PFSK-1 (cell line): ENCODE data around the gene EDC3. TPM values are rescaled to one million over a fixed set of nuclear protein-coding genes. Genes with fewer than 3 reads are reported as not detected.
A peak's percentile ranks its signal among the peaks of the same experiment; 100 is the strongest.

Source experiments
- FOXP2 ChIP-seq: optimal IDR thresholded peaks from 2 replicates; pipeline ENCODE3; 2011; ENCODE audit warnings: borderline replicate concordance, control low read depth, inconsistent platforms; ENCODE audit not compliant: insufficient read depth; ENCODE audit errors: extremely low read length, extremely low read depth
- POLR2AphosphoS5 ChIP-seq: IDR thresholded peaks from 2 replicates; pipeline ENCODE4 v1.6.1; 2012; ENCODE audit warnings: low read depth, mild to moderate bottlenecking, control low read depth, low read length, moderate library complexity
- REST ChIP-seq, 2 experiments: IDR thresholded peaks; 2 replicates each; pipeline versions ENCODE4 v1.6.1 to v1.8.0; 2011 to 2012; ENCODE audit warnings: low read depth in 2 of 2, low read length in 2 of 2, control low read depth in 1 of 2, inconsistent platforms in 1 of 2, mild to moderate bottlenecking in 1 of 2, moderate library complexity in 1 of 2; ENCODE audit not compliant: insufficient read depth in 1 of 2
- SIN3A ChIP-seq: IDR thresholded peaks from 2 replicates; pipeline ENCODE4 v1.6.1; 2012; ENCODE audit warnings: mild to moderate bottlenecking, low read length, moderate library complexity, borderline replicate concordance; ENCODE audit not compliant: insufficient read depth
- TAF1 ChIP-seq: IDR thresholded peaks from 2 replicates; pipeline ENCODE4 v1.6.1; 2012; ENCODE audit warnings: low read length, control low read depth, borderline replicate concordance; ENCODE audit not compliant: insufficient read depth
- polyA plus RNA-seq: library from polyadenylated mRNA; unstranded; fragments of >200 nt; gene quantifications from one replicate; pipeline ENCODE4 v1.2.1, GENCODE V29; 2012; ENCODE audit warnings: low read depth, missing spikeins; ENCODE audit not compliant: insufficient read length

The EDC3 gene, protein sequence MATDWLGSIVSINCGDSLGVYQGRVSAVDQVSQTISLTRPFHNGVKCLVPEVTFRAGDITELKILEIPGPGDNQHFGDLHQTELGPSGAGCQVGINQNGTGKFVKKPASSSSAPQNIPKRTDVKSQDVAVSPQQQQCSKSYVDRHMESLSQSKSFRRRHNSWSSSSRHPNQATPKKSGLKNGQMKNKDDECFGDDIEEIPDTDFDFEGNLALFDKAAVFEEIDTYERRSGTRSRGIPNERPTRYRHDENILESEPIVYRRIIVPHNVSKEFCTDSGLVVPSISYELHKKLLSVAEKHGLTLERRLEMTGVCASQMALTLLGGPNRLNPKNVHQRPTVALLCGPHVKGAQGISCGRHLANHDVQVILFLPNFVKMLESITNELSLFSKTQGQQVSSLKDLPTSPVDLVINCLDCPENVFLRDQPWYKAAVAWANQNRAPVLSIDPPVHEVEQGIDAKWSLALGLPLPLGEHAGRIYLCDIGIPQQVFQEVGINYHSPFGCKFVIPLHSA
- polyA plus RNA-seq: 47.6 TPM

DNA sequence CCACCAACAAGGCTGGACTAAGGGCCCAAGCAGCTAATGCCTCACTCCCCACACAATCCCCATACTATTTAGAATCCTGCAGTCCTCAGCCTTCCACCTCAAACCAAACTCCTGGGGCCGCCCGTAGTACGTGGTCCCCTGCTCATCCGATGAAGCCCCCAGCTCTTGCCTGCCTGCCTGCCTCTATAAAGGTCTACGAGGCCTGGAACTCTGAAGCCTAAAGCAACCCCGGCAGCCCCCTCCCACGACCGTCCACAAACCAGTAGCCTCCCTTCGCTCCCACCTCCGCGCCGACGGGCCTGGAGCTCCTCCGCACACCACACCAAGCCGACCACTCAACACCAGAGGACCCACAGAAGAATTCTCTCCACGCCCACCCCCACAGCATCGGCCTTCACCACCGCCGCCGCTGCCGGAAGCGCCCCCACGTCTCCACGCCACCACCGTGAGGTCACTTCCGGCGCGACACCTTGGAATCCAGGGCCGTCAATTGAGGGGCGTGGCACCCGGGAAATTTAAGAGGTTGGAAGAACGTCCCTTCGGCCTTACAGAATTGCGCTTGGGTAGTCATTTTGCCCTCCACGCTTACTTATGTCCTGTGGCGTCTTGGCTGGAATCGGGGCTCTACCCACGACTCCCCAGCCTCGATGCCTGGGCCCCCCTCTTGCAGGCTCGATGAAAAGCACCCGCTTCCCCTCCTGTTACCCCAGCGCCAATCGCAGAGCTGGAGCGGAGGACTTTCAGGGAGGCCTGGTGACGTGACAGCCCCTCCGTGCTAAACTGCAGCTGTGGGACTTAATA is at the start of gene EDC3:
Gene EDC3, minus strand, starts transcription at position 428 of the 801 bp plus-strand sequence. CDS start 20,900 bp downstream, outside the sequence.
- 0 out of 4 replicates have a peak, but pooled peaks of 1 of the 2 experiments have one; percentile 34 for TF ChIP-seq REST (IDR thresholded peaks at IDR 0.05; ENCODE audit: insufficient read depth in 1 of 2, low read depth in 2 of 2, low read length in 2 of 2)
- TF ChIP-seq SIN3A: peak; percentile 99; the same call in 1 of the 2 replicates
- peak; percentile 54 for TF ChIP-seq FOXP2
- peak; percentile 79 for TF ChIP-seq POLR2AphosphoS5
- peak; percentile 58; the same call in 1 of the 2 replicates for TF ChIP-seq TAF1

DNA sequence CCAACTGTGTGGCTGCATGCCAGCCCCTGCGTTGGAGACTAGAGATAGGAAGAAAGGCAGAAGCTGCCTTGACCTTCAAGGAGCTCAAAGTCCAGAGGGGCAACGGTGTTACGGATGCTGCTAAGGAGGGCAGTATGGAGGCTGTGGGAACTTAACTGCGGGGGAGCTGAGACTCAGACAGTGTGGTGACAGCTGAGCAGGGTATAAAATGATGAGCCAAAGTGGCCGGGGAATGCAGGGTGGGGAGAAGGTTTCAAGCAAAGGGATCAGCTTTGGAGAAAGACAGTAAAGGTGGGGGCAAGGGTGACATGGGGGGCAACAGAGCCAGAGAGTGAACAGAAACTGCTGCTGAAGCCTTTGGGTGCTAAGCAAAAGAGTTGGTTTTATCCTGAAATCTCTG is 46.6 kb upstream of the EDC3 start:
- TF ChIP-seq POLR2AphosphoS5 (no peak), SIN3A (no peak), TAF1 (no peak), REST (IDR thresholded peaks at IDR 0.05; ENCODE audit: insufficient read depth in 1 of 2, low read depth in 2 of 2, low read length in 2 of 2) (no peak), FOXP2 (no peak)

GRCh38 chr15:74735305-74735704 is 39.5 kb upstream of the EDC3 start:
- no peak for TF ChIP-seq POLR2AphosphoS5
- no peak for TF ChIP-seq REST (IDR thresholded peaks at IDR 0.05; ENCODE audit: insufficient read depth in 1 of 2, low read depth in 2 of 2, low read length in 2 of 2)
- no peak for TF ChIP-seq FOXP2
- no peak for TF ChIP-seq TAF1
- TF ChIP-seq SIN3A: no peak

DNA sequence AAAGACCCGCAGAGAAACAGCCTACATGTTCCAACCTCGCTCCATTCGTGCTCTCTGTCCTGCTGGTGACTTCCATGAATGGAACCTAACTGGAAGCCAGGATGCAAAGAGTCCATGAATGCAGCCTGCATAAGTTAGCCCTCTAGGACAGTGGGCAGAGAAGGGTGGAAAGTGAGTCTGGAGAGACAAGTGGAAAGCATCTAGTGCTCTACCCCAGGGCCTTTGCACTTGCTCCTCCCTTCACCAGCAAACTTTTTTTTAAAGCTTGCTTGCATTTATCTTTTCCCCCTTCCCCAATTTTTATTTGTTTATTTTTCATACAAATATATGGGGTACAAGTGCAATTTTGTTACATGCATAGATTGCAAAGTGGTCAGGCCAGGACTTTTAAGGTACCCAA is 37.4 kb upstream of the EDC3 start:
- no peak for TF ChIP-seq POLR2AphosphoS5
- TF ChIP-seq SIN3A: no peak
- no peak for TF ChIP-seq TAF1
- no peak for TF ChIP-seq FOXP2
- TF ChIP-seq REST (IDR thresholded peaks at IDR 0.05; ENCODE audit: insufficient read depth in 1 of 2, low read depth in 2 of 2, low read length in 2 of 2): no peak
